K562 (cell line): ENCODE data around the gene CPLANE2. TPM values are rescaled to one million over a fixed set of nuclear protein-coding genes. Genes with fewer than 3 reads are reported as not detected.

ENCODE experiments used
- ATAC-seq: fragments of 200-7000 bp; cut with Tn5 transposase; 3 replicates; pipeline ENCODE4 v1.9.1; 2020; ENCODE audit warnings: moderate library complexity
- BruUV-seq: library from RNA; stranded (reverse); fragments of 400-500 nt; replicated peaks from 2 replicates; lab custom pipeline; 2021; lab: Mats Ljungman, UMichigan
- CTCF ChIA-PET: fragments of 300-600 bp; formaldehyde crosslinking; extraction: SDS; loops from one replicate; lab custom pipeline; 2021; ENCODE audit warnings: low intra/inter-chr PET ratio; lab: Yijun Ruan, JAX
- POLR2A ChIA-PET: fragments of 300-600, 350-650 bp; sonication (Branson Sonifier 250); formaldehyde crosslinking; extraction: SDS; loops from one replicate; lab custom pipeline; 2021; ENCODE audit warnings: antibody characterized with exemption, inconsistent platforms; lab: Yijun Ruan, JAX
- DNase-seq, 4 experiments: peaks; one replicate each; pipeline versions ENCODE4 v3.0.0 to v3.0.0-alpha.2; 2011 to 2018; ENCODE audit warnings: low spot score in 3 of 4, mixed read lengths in 3 of 4; ENCODE audit errors: extremely low read depth in 1 of 4
- FAIRE-seq: peaks from 2 replicates; lab custom pipeline; 2011; peaks lifted over from hg19 to GRCh38; lab: Jason Lieb, UNC
- H2AFZ ChIP-seq: 2 replicates; pipeline ENCODE4 v1.6.0; 2011; ENCODE audit warnings: low read depth, low read length, control low read depth, inconsistent platforms
- H3K27ac ChIP-seq: fragments of 200-600 bp; 3 replicates; pipeline ENCODE4 v1.8.0; 2011; ENCODE audit warnings: low read depth, mild to moderate bottlenecking, control low read depth, inconsistent platforms, low read length, moderate library complexity, mixed read lengths; ENCODE audit errors: extremely low read depth
- H3K27me3 ChIP-seq, 2 experiments: fragments of 300-600 bp in 1 of 2; 2 replicates in 1 of 2; 3 replicates in 1 of 2; pipeline versions ENCODE4 v1.6.0 to v1.8.0; 2011; ENCODE audit warnings: inconsistent platforms in 2 of 2, low read length in 2 of 2, mild to moderate bottlenecking in 1 of 2, mixed read lengths in 1 of 2, moderate library complexity in 1 of 2; ENCODE audit not compliant: control insufficient read depth in 2 of 2, insufficient read depth in 2 of 2
- H3K36me3 ChIP-seq: fragments of 300-600 bp; 3 replicates; pipeline ENCODE4 v1.8.0; 2011; ENCODE audit warnings: mild to moderate bottlenecking, low read length, inconsistent platforms; ENCODE audit not compliant: control insufficient read depth, insufficient read depth
- H3K4me1 ChIP-seq, 2 experiments: fragments of 200-600 bp in 1 of 2; replicated peaks in 1 of 2; 2 replicates in 1 of 2; 3 replicates in 1 of 2; pipeline versions ENCODE4 v1.5.1 to v1.8.0; 2011; ENCODE audit warnings: inconsistent platforms in 2 of 2, low read length in 2 of 2, mild to moderate bottlenecking in 1 of 2, mixed read lengths in 1 of 2, moderate library complexity in 1 of 2; ENCODE audit not compliant: control insufficient read depth in 2 of 2, insufficient read depth in 2 of 2
- H3K4me2 ChIP-seq: 2 replicates; pipeline ENCODE4 v1.6.1; 2011; ENCODE audit warnings: low read length, control low read depth, inconsistent platforms, mixed read lengths; ENCODE audit not compliant: insufficient read depth
- H3K4me3 ChIP-seq: fragments of 200-600 bp; sonication (generic), shearing (Covaris generic); 2 replicates; pipeline ENCODE4 v1.5.1; 2016; ENCODE audit warnings: control low read depth, inconsistent platforms
- H3K79me2 ChIP-seq: fragments of 200-600 bp; 3 replicates; pipeline ENCODE4 v1.8.0; 2011; ENCODE audit warnings: low read length, inconsistent platforms; ENCODE audit not compliant: control insufficient read depth, insufficient read depth
- H3K9ac ChIP-seq, 2 experiments: 2 replicates each; pipeline versions ENCODE4 v1.6.0 to v1.6.1; 2011; ENCODE audit warnings: low read depth in 2 of 2, low read length in 2 of 2, control low read depth in 1 of 2, inconsistent platforms in 1 of 2, mild to moderate bottlenecking in 1 of 2, mixed read lengths in 1 of 2; ENCODE audit not compliant: insufficient read depth in 1 of 2
- H3K9me1 ChIP-seq: one replicate; pipeline ENCODE4 v1.6.0; 2011; ENCODE audit warnings: inconsistent platforms, mild to moderate bottlenecking, low read length, moderate library complexity; ENCODE audit not compliant: control insufficient read depth, insufficient read depth
- H3K9me3 ChIP-seq: replicated peaks from 2 replicates; pipeline ENCODE4 v1.5.1; 2011; ENCODE audit warnings: low read depth, low read length, inconsistent platforms; ENCODE audit not compliant: control insufficient read depth, insufficient read depth
- H4K20me1 ChIP-seq: replicated peaks from 2 replicates; pipeline ENCODE4 v1.6.1; 2011; ENCODE audit warnings: low read length, inconsistent platforms, mixed read lengths; ENCODE audit not compliant: control insufficient read depth, insufficient read depth
- CCAR2 ChIP-seq: fragments of 200-400 bp; formaldehyde crosslinking; IDR thresholded peaks from 2 replicates; pipeline ENCODE4 v1.6.1; 2017; ENCODE audit warnings: mild to moderate bottlenecking, low read depth, low read length
- CEBPB ChIP-seq: fragments of 450-650 bp; IDR thresholded peaks from 2 replicates; pipeline ENCODE4 v1.6.1; 2016; ENCODE audit warnings: missing genetic modification characterization, missing compliant biosample characterization
- ETV6 ChIP-seq, 3 experiments: fragments of 150-350 bp in 1 of 3; sonication (generic) in 1 of 3; formaldehyde crosslinking in 1 of 3; IDR thresholded peaks; 2 replicates each; pipeline versions ENCODE4 v1.6.1 to v1.8.0; 2014 to 2022; ENCODE audit warnings: borderline replicate concordance in 2 of 3, low read depth in 2 of 3, antibody characterized with exemption in 1 of 3, low read length in 1 of 3, mild to moderate bottlenecking in 1 of 3, missing genetic modification reagents in 1 of 3
- FOXJ3 ChIP-seq: sonication (generic); formaldehyde crosslinking; IDR thresholded peaks from 2 replicates; pipeline ENCODE4 v1.4.0; 2020; ENCODE audit warnings: mild to moderate bottlenecking, missing genetic modification reagents
- HOXB6 ChIP-seq: fragments of 250-450 bp; sonication (Bioruptor Pico); IDR thresholded peaks from 2 replicates; pipeline ENCODE4 v1.5.1; 2022; ENCODE audit warnings: mild to moderate bottlenecking, borderline replicate concordance
- JUND ChIP-seq, 2 experiments: IDR thresholded peaks; 2 replicates in 1 of 2; 3 replicates in 1 of 2; pipeline ENCODE4 v1.6.1; 2011; ENCODE audit warnings: borderline replicate concordance in 2 of 2, low read depth in 2 of 2, low read length in 2 of 2, improper control_type of control experiment in 1 of 2, missing biosample characterization in 1 of 2, missing genetic modification characterization in 1 of 2, missing genetic modification reagents in 1 of 2
- POLR2A ChIP-seq: fragments of 450-650 bp; conservative IDR thresholded peaks from 2 replicates; pipeline ENCODE4 v1.6.1; 2016
- POLR2H ChIP-seq: IDR thresholded peaks from 2 replicates; pipeline ENCODE4 v1.6.1; 2016; ENCODE audit warnings: missing genetic modification characterization, low read depth, mild to moderate bottlenecking, control low read depth, missing compliant biosample characterization, moderate library complexity
- POU5F1 ChIP-seq: fragments of 150-350 bp; IDR thresholded peaks from 2 replicates; pipeline ENCODE4 v1.6.1; 2014; ENCODE audit warnings: borderline replicate concordance, low read length, low read depth, mild to moderate bottlenecking; ENCODE audit not compliant: partially characterized antibody
- RAD51 ChIP-seq: fragments of 450-650 bp; IDR thresholded peaks from 2 replicates; pipeline ENCODE4 v1.7.1; 2016; ENCODE audit warnings: low read depth, mild to moderate bottlenecking, borderline replicate concordance
- RBM17 ChIP-seq: fragments of 200-400 bp; formaldehyde crosslinking; IDR thresholded peaks from 2 replicates; pipeline ENCODE4 v1.6.1; 2017; ENCODE audit warnings: low read depth, mild to moderate bottlenecking, low read length, borderline replicate concordance
- ZNF134 ChIP-seq: fragments of 250-450 bp; sonication (Bioruptor Pico); conservative IDR thresholded peaks from 2 replicates; pipeline ENCODE4 v1.4.0; 2020
- ZNF431 ChIP-seq: sonication (generic); formaldehyde crosslinking; IDR thresholded peaks from 2 replicates; pipeline ENCODE4 v1.8.0; 2022; ENCODE audit warnings: mild to moderate bottlenecking, missing genetic modification reagents
- WGBS: fragments of 100-300 bp; shearing (Covaris generic); methylation state at CpG from one replicate; pipeline ENCODE4 v1.1.6; 2016; ENCODE audit warnings: low coverage, mixed read lengths; ENCODE audit not compliant: insufficient coverage; ENCODE audit errors: missing lambda C conversion rate; 5-methylcytosine and 5-hydroxymethylcytosine counted together
- in situ Hi-C: fragments of 300-500 bp; cut with MboI; formaldehyde crosslinking; loops from 4 replicates; pipeline ENCODE4 v1.15.0; 2018; ENCODE audit warnings: inconsistent platforms, mixed read lengths
- intact Hi-C: fragments of 100-400 bp; cut with micrococcal nuclease; formaldehyde crosslinking; loops from 2 replicates; pipeline ENCODE4 v1.14.2; 2022
- polyA plus RNA-seq, 8 experiments: library from polyadenylated mRNA; depleted of rRNA in 4 of 8; stranded (reverse) in 5 of 8; unstranded in 3 of 8; fragments of >200 nt; fragmentation: Nextera tagmentation in 2 of 8; fragmentation: Illumina TruSeq in 1 of 8; extraction: Ambion mirVana in 2 of 8; extraction: Trizol in 1 of 8; gene quantifications; 2 replicates each; pipeline versions ENCODE4 v1.2.1 to v1.2.3, GENCODE V29; 2011 to 2014; ENCODE audit warnings: inconsistent platforms in 1 of 8, missing spikeins in 1 of 8
- total RNA-seq, 7 experiments: library from RNA; depleted of rRNA in 6 of 7; stranded (reverse); fragments of >200 nt in 6 of 7; fragmentation: Illumina TruSeq in 2 of 7; extraction: Trizol in 2 of 7; gene quantifications; 2 replicates each; pipeline versions ENCODE4 v1.2.1 to v1.2.3, GENCODE V29; 2011 to 2021; ENCODE audit warnings: low replicate concordance in 1 of 7
- TF ChIP-seq, protein P1 (sequence below): conservative IDR thresholded peaks from 2 replicates; pipeline ENCODE4 v1.6.1; 2011; ENCODE audit warnings: low read depth, mild to moderate bottlenecking, low read length; ENCODE audit not compliant: control insufficient read depth
- TF ChIP-seq, protein P2 (sequence below): fragments of 250-450 bp; sonication (Bioruptor Pico); IDR thresholded peaks from 2 replicates; pipeline ENCODE4 v1.4.0; 2020; ENCODE audit warnings: mild to moderate bottlenecking, moderate library complexity

The CPLANE2 gene
- total and polyA plus RNA-seq, 9 of the 15 experiments (the other 6 are each of a cell fraction or from before 2014, with no cell fraction given), result 0.17 to 20.9 (median 8.1) TPM

- TF ChIP-seq POU5F1, result no peak
- TF ChIP-seq ZNF134, result no peak
- TF ChIP-seq, protein P1, sequence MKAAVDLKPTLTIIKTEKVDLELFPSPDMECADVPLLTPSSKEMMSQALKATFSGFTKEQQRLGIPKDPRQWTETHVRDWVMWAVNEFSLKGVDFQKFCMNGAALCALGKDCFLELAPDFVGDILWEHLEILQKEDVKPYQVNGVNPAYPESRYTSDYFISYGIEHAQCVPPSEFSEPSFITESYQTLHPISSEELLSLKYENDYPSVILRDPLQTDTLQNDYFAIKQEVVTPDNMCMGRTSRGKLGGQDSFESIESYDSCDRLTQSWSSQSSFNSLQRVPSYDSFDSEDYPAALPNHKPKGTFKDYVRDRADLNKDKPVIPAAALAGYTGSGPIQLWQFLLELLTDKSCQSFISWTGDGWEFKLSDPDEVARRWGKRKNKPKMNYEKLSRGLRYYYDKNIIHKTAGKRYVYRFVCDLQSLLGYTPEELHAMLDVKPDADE, result no peak
- TF ChIP-seq CEBPB, result no peak
These were observed 49.1 kb upstream of the CPLANE2 start (continued) for GRCh38 chr1:16286122-16286521.

GRCh38 chr1:16281765-16282164 lies 44.8 kb upstream of the CPLANE2 start:
- Histone ChIP-seq H3K79me2 (no peaks in the 10 kb centered on the region), H3K27me3 (no peaks in the 10 kb centered on the region), H3K9me1 (no peaks in the 10 kb centered on the region), H3K4me2 (no peak overlapping the region), H3K4me3 (no peak overlapping the region), H2AFZ (no peak overlapping the region), H3K4me1 (no peaks in the 10 kb centered on the region; a peak in 1 of 5 replicates), H3K36me3 (peaks cover 21% of the 10 kb centered on the region), H3K9ac (no peak overlapping the region), H3K27ac (no peak overlapping the region), H4K20me1 (no peaks in the 10 kb centered on the region), H3K9me3 (no peaks in the 10 kb centered on the region)
- no peak for ATAC-seq
- 75% methylated on average over 2 of the region's 2 CpGs for WGBS
- POLR2A ChIA-PET, result interaction anchor here (0.7 to 1.7 kb wide), 3 partner anchors 9 to 34 kb away, joined by 3 to 5 read pairs (median 4); no protein-coding TSS in a partner anchor
- no TSS peak for BruUV-seq
- no peak for DNase-seq
- in situ Hi-C loops (no loop called here), intact Hi-C loops (no loop called here)
- no peak for FAIRE-seq
- CTCF ChIA-PET, result no interaction called here
- TF ChIP-seq POLR2H (tag) (no peak), RAD51 (no peak), JUND (IDR thresholded peaks at IDR 0.05; ENCODE audit: borderline replicate concordance, low read depth, low read length) (no peak), JUND (tag; IDR thresholded peaks at IDR 0.05; ENCODE audit: borderline replicate concordance, low read depth, low read length) (no peak), POLR2A (no peak), HOXB6 (CRISPR knock-in tag) (no peak), RBM17 (no peak), ETV6 (IDR thresholded peaks at IDR 0.05; ENCODE audit: borderline replicate concordance in 1 of 2, low read depth in 2 of 2, low read length in 1 of 2) (no peak), ETV6 (CRISPR knock-in tag; IDR thresholded peaks at IDR 0.05; ENCODE audit: borderline replicate concordance) (no peak), CCAR2 (no peak), FOXJ3 (no peak), ZNF431 (no peak)
- TF ChIP-seq, protein P2, sequence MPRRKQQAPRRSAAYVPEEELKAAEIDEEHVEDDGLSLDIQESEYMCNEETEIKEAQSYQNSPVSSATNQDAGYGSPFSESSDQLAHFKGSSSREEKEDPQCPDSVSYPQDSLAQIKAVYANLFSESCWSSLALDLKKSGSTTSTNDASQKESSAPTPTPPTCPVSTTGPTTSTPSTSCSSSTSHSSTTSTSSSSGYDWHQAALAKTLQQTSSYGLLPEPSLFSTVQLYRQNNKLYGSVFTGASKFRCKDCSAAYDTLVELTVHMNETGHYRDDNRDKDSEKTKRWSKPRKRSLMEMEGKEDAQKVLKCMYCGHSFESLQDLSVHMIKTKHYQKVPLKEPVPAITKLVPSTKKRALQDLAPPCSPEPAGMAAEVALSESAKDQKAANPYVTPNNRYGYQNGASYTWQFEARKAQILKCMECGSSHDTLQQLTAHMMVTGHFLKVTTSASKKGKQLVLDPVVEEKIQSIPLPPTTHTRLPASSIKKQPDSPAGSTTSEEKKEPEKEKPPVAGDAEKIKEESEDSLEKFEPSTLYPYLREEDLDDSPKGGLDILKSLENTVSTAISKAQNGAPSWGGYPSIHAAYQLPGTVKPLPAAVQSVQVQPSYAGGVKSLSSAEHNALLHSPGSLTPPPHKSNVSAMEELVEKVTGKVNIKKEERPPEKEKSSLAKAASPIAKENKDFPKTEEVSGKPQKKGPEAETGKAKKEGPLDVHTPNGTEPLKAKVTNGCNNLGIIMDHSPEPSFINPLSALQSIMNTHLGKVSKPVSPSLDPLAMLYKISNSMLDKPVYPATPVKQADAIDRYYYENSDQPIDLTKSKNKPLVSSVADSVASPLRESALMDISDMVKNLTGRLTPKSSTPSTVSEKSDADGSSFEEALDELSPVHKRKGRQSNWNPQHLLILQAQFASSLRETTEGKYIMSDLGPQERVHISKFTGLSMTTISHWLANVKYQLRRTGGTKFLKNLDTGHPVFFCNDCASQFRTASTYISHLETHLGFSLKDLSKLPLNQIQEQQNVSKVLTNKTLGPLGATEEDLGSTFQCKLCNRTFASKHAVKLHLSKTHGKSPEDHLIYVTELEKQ (CRISPR knock-in tag), result no peak
